ENCODE data around the gene PTPN23.

GRCh38 chr3:47413751-47414150, 32.9 kb downstream of the PTPN23 start:
- TF ChIP-seq, protein P1, sequence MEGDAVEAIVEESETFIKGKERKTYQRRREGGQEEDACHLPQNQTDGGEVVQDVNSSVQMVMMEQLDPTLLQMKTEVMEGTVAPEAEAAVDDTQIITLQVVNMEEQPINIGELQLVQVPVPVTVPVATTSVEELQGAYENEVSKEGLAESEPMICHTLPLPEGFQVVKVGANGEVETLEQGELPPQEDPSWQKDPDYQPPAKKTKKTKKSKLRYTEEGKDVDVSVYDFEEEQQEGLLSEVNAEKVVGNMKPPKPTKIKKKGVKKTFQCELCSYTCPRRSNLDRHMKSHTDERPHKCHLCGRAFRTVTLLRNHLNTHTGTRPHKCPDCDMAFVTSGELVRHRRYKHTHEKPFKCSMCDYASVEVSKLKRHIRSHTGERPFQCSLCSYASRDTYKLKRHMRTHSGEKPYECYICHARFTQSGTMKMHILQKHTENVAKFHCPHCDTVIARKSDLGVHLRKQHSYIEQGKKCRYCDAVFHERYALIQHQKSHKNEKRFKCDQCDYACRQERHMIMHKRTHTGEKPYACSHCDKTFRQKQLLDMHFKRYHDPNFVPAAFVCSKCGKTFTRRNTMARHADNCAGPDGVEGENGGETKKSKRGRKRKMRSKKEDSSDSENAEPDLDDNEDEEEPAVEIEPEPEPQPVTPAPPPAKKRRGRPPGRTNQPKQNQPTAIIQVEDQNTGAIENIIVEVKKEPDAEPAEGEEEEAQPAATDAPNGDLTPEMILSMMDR (IDR thresholded peaks at IDR 0.05), result no peak
- TF ChIP-seq POLR2A (IDR thresholded peaks at IDR 0.05), result no peak
